HepG2 (cell line): ENCODE results near the gene SNAP29. TPM values are rescaled to one million over a fixed set of nuclear protein-coding genes. Genes with fewer than 3 reads are reported as not detected.

Experiments used
- ARID5B ChIP-seq: IDR thresholded peaks from 2 replicates; pipeline ENCODE4 v1.4.0; 2020; ENCODE audit warnings: mild to moderate bottlenecking, missing genetic modification reagents
- ELF3 ChIP-seq: IDR thresholded peaks from 2 replicates; pipeline ENCODE4 v1.6.1; 2016; ENCODE audit warnings: missing genetic modification reagents, missing compliant biosample characterization
- EP300 ChIP-seq, 3 experiments: sonication (generic) in 1 of 3; formaldehyde crosslinking in 1 of 3; IDR thresholded peaks; 2 replicates each; pipeline versions ENCODE4 v1.5.1 to v1.6.1; 2011 to 2020; ENCODE audit warnings: low read depth in 2 of 3, low read length in 2 of 3, borderline replicate concordance in 1 of 3, improper control_type of control experiment in 1 of 3, mild to moderate bottlenecking in 1 of 3, missing genetic modification reagents in 1 of 3, moderate library complexity in 1 of 3
- FOXP1 ChIP-seq, 2 experiments: fragments of 450-650 bp in 1 of 2; IDR thresholded peaks; 2 replicates each; pipeline ENCODE4 v1.6.1; 2017 to 2018; ENCODE audit warnings: antibody characterized with exemption in 1 of 2
- KMT2A ChIP-seq: sonication (generic); formaldehyde crosslinking; IDR thresholded peaks from 2 replicates; pipeline ENCODE4 v1.4.0; 2020; ENCODE audit warnings: missing genetic modification reagents
- MEF2D ChIP-seq: sonication (generic); formaldehyde crosslinking; IDR thresholded peaks from 2 replicates; pipeline ENCODE4 v1.5.1; 2020; ENCODE audit warnings: mild to moderate bottlenecking, missing genetic modification reagents
- NR0B2 ChIP-seq: sonication (generic); formaldehyde crosslinking; IDR thresholded peaks from 2 replicates; pipeline ENCODE4 v1.4.0; 2020; ENCODE audit warnings: mild to moderate bottlenecking, missing genetic modification reagents
- NR2F2 ChIP-seq: IDR thresholded peaks from 2 replicates; pipeline ENCODE4 v1.6.1; 2012; ENCODE audit warnings: low read depth, inconsistent platforms, borderline replicate concordance
- RARA ChIP-seq: IDR thresholded peaks from 2 replicates; pipeline ENCODE4 v1.6.1; 2016; ENCODE audit warnings: missing genetic modification reagents, missing compliant biosample characterization
- SSRP1 ChIP-seq: IDR thresholded peaks from 2 replicates; pipeline ENCODE4 v1.6.1; 2016; ENCODE audit warnings: control low read depth
- ZBED4 ChIP-seq: sonication (generic); formaldehyde crosslinking; IDR thresholded peaks from 2 replicates; pipeline ENCODE4 v1.4.0; 2020; ENCODE audit warnings: missing genetic modification reagents, borderline replicate concordance
- ZFP36L1 ChIP-seq: sonication (generic); formaldehyde crosslinking; IDR thresholded peaks from 2 replicates; pipeline ENCODE4 v1.8.0; 2022; ENCODE audit warnings: mild to moderate bottlenecking, missing genetic modification reagents, moderate library complexity
- ZNF331 ChIP-seq: sonication (generic); formaldehyde crosslinking; IDR thresholded peaks from 2 replicates; pipeline ENCODE4 v1.4.0; 2020; ENCODE audit warnings: missing genetic modification reagents
- ZNF333 ChIP-seq: sonication (generic); formaldehyde crosslinking; IDR thresholded peaks from 2 replicates; pipeline ENCODE4 v1.4.0; 2020; ENCODE audit warnings: mild to moderate bottlenecking, missing genetic modification reagents, borderline replicate concordance
- ZNF574 ChIP-seq: sonication (generic); formaldehyde crosslinking; IDR thresholded peaks from 2 replicates; pipeline ENCODE4 v1.4.0; 2020; ENCODE audit warnings: missing genetic modification reagents
- ZSCAN22 ChIP-seq: sonication (generic); formaldehyde crosslinking; IDR thresholded peaks from 2 replicates; pipeline ENCODE4 v1.4.0; 2020; ENCODE audit warnings: mild to moderate bottlenecking, missing genetic modification reagents
- polyA plus RNA-seq, 8 experiments: library from polyadenylated mRNA; depleted of rRNA in 3 of 8; stranded (reverse) in 7 of 8; unstranded in 1 of 8; fragments of >200 nt; fragmentation: Illumina TruSeq in 4 of 8; extraction: Trizol in 4 of 8; gene quantifications; 2 replicates each; pipeline versions ENCODE4 v1.2.1 to v1.2.3, GENCODE V29; 2011 to 2016; ENCODE audit warnings: low read depth in 4 of 8, missing spikeins in 1 of 8, mixed read lengths in 1 of 8; ENCODE audit not compliant: insufficient read depth in 1 of 8
- total RNA-seq, 5 experiments: library from RNA; depleted of rRNA; stranded (reverse); fragments of >200 nt; fragmentation: Illumina TruSeq; extraction: Trizol; gene quantifications; 2 replicates each; pipeline ENCODE4 v1.2.3, GENCODE V29; 2016; ENCODE audit warnings: low read depth in 1 of 5

The SNAP29 gene
- total and polyA plus RNA-seq, 2 of the 13 experiments (the other 11 are each of a cell fraction or from before 2014, with no cell fraction given) = 12.3 to 30.7 TPM

- TF ChIP-seq ARID5B (peak; percentile 35; the same call in 1 of the 2 replicates), ZNF331 (0 out of 2 replicates have a peak, but pooled peaks have one; percentile 20), ZNF574 (CRISPR knock-in tag) (no peak), ZBED4 (CRISPR knock-in tag) (no peak), ZSCAN22 (CRISPR knock-in tag) (no peak), NR2F2 (0 out of 2 replicates have a peak, but pooled peaks have one; percentile 40), ELF3 (CRISPR knock-in tag) (peak; percentile 15; the same call in 1 of the 2 replicates), FOXP1 (IDR thresholded peaks at IDR 0.05) (no peak), FOXP1 (CRISPR knock-in tag; IDR thresholded peaks at IDR 0.05) (peak; percentile 12; the same call in 1 of the 2 replicates), SSRP1 (CRISPR knock-in tag) (0 out of 2 replicates have a peak, but pooled peaks have one; percentile 74), RARA (CRISPR knock-in tag) (peak; percentile 77), KMT2A (CRISPR knock-in tag) (peak; percentile 47), EP300 (IDR thresholded peaks at IDR 0.05; ENCODE audit: low read depth in 2 of 2, low read length in 2 of 2) (0 out of 4 replicates have a peak, but pooled peaks of 1 of the 2 experiments have one; percentile 20), EP300 (CRISPR knock-in tag; IDR thresholded peaks at IDR 0.05; ENCODE audit: borderline replicate concordance) (no peak), MEF2D (CRISPR knock-in tag) (no peak), ZNF333 (CRISPR knock-in tag) (no peak), NR0B2 (no peak), ZFP36L1 (CRISPR knock-in tag) (no peak)
These were observed 8.6 kb downstream of the SNAP29 start (continued) for GRCh38 chr22:20867179-20868024.
